ENCODE results near the gene GPR162. TPM values are rescaled to one million over a fixed set of nuclear protein-coding genes. Genes with fewer than 3 reads are reported as not detected.
"Not testable (repeated sequence)": the region's sequence is repeated elsewhere in the genome, so short reads cannot be mapped to it uniquely, and the experiment has no call there.

The GPR162 gene
- polyA plus RNA-seq, 1 donor from 2014 or later = 82.8 TPM

- peak overlapping the region; percentile 42 for H3K27ac ChIP-seq (ENCODE audit: low read length)
- H3K79me2 ChIP-seq (replicated peaks; ENCODE audit: insufficient read depth, low read length) = no peaks in the 10 kb centered on the region
- H2AFZ ChIP-seq (ENCODE audit: low read depth, low read length) = no peak overlapping the region
- no peaks in the 10 kb centered on the region for H3K27me3 ChIP-seq (ENCODE audit: insufficient read depth, low read depth, low read length)
- H3K9me3 ChIP-seq (ENCODE audit: low read length) = no peaks in the 10 kb centered on the region
- no peaks in the 10 kb centered on the region for H3K9me2 ChIP-seq (ENCODE audit: insufficient read depth, low read length)
- peak overlapping the region; percentile 83 for H3K4me3 ChIP-seq (ENCODE audit: low read length)
- no peaks in the 10 kb centered on the region for H4K20me1 ChIP-seq (ENCODE audit: insufficient read depth)
- no peaks in the 10 kb centered on the region for H3K36me3 ChIP-seq (ENCODE audit: insufficient read depth, low read length)
- H3F3A ChIP-seq (ENCODE audit: insufficient read depth, low read length, poor library complexity, severe bottlenecking) = peaks cover 3% of the 10 kb centered on the region
- H3K4me2 ChIP-seq (ENCODE audit: low read length) = peak overlapping the region; percentile 89
- peak overlapping the region; percentile 32 for H3K9ac ChIP-seq (ENCODE audit: low read length)
- TF ChIP-seq SMC3 (conservative IDR thresholded peaks at IDR 0.05; ENCODE audit: poor library complexity) (peak; percentile 78), RAD21 (conservative IDR thresholded peaks at IDR 0.05) (peak; percentile 90), CTCF (IDR thresholded peaks at IDR 0.05; ENCODE audit: poor library complexity, severe bottlenecking) (peak; percentile 94), TAF1 (IDR thresholded peaks at IDR 0.05; ENCODE audit: low read depth) (no peak), REST (IDR thresholded peaks at IDR 0.05; ENCODE audit: borderline replicate concordance) (no peak)
These were observed 47.7 kb downstream of the GPR162 start for GRCh38 chr12:6869049-6870021.

- H3K4me2 ChIP-seq (ENCODE audit: low read length); H3F3A ChIP-seq (ENCODE audit: insufficient read depth, low read length, poor library complexity, severe bottlenecking); H3K4me3 ChIP-seq (ENCODE audit: low read length); H3K36me3 ChIP-seq (ENCODE audit: insufficient read depth, low read length); H2AFZ ChIP-seq (ENCODE audit: low read depth, low read length); H3K9me3 ChIP-seq (ENCODE audit: low read length); H3K9ac ChIP-seq (ENCODE audit: low read length); H4K20me1 ChIP-seq (ENCODE audit: insufficient read depth); H3K9me2 ChIP-seq (ENCODE audit: insufficient read depth, low read length); H3K79me2 ChIP-seq (replicated peaks; ENCODE audit: insufficient read depth, low read length); H3K27me3 ChIP-seq (ENCODE audit: insufficient read depth, low read depth, low read length); H3K27ac ChIP-seq (ENCODE audit: low read length): not testable (repeated sequence)
These were observed 48.7 kb downstream of the GPR162 start for GRCh38 chr12:6870304-6870703.

Data from neural cell (in vitro differentiated cells).